ENCODE data around the gene GCNT3.

GRCh38 chr15:59622289-59622688 is 10.7 kb downstream of the GCNT3 start:
- peak; percentile 44 for TF ChIP-seq CTCF (IDR thresholded peaks at IDR 0.05; ENCODE audit: low read depth, low read length, poor library complexity, severe bottlenecking)
- TF ChIP-seq EZH2phosphoT487 (IDR thresholded peaks at IDR 0.05; ENCODE audit: borderline replicate concordance, low read length) = no peak
